ENCODE results near the gene PAK1.

Gene PAK1

DNA sequence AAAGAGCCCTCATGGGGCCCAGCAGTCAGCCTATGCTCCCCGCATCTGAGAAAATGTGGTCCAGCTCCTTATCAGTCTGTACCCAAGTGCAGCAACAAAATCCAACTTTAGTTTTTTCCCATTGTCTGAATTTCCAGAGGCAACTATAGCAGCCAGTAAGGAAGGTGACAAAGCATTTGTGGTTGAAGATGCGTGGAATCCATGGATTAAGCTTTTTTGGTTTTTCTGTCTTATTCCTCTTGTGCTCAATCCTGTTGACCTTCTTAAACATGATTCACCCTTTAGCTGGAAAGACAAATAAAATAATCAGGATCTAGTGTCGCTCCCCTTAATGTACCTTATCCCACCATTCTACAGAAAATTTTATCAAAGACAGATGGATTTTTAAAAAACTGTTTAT is 186.8 kb downstream of the PAK1 start:
- no peak for TF ChIP-seq ZFX (IDR thresholded peaks at IDR 0.05; ENCODE audit: borderline replicate concordance)
- TF ChIP-seq, protein P1, sequence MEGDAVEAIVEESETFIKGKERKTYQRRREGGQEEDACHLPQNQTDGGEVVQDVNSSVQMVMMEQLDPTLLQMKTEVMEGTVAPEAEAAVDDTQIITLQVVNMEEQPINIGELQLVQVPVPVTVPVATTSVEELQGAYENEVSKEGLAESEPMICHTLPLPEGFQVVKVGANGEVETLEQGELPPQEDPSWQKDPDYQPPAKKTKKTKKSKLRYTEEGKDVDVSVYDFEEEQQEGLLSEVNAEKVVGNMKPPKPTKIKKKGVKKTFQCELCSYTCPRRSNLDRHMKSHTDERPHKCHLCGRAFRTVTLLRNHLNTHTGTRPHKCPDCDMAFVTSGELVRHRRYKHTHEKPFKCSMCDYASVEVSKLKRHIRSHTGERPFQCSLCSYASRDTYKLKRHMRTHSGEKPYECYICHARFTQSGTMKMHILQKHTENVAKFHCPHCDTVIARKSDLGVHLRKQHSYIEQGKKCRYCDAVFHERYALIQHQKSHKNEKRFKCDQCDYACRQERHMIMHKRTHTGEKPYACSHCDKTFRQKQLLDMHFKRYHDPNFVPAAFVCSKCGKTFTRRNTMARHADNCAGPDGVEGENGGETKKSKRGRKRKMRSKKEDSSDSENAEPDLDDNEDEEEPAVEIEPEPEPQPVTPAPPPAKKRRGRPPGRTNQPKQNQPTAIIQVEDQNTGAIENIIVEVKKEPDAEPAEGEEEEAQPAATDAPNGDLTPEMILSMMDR (IDR thresholded peaks at IDR 0.05), result no peak
- H3K27ac ChIP-seq, result no peak overlapping the region

DNA sequence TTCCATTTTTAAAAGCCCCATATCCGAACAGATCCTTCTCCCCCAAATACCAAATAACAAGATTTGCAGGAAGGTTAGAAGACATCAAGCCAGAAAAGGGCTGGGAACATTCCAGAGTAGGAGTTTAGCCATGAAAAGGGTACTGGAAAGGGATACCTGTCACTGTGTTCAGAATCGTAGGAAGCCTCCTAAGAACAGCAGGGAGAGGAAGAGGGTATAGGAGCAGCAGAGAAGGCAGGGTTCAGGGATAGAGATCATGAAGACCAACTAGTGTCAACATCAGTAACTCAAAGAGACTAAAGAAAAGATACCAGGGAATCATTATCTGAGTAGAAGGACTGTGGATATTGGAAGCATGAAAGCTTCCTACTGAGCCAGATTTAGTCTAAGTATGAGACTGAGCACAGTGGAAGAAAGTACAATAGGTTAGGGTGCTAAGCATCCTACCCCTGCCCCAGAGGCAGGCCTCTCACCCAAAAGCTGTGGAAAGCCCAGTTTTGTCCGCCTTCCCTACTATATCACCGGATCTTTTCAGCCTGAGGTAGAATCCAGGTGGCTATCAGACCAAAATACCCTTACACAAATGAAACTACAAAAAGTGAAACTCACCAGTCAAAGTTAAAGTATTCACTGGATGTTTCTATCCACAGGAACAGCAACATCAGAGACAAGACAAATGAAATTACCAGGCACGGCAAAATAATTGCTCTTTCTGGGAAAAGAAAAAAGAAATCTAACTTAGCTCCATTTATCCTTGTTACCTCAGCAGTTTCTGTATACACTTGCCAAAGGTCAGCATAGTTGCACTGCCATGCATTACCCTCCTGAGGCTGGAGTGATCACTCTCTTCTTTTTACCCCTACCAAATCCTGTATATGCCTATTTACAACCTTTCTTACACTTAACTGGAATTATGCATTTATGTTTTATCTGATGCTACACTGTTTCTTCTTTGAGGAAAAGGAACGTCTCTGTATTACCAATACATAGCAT is 189.1 kb downstream of the PAK1 start:
- H3K27ac ChIP-seq, result no peak overlapping the region
- TF ChIP-seq ZFX (IDR thresholded peaks at IDR 0.05; ENCODE audit: borderline replicate concordance), result no peak
- TF ChIP-seq, protein P1 (IDR thresholded peaks at IDR 0.05), result no peak

DNA sequence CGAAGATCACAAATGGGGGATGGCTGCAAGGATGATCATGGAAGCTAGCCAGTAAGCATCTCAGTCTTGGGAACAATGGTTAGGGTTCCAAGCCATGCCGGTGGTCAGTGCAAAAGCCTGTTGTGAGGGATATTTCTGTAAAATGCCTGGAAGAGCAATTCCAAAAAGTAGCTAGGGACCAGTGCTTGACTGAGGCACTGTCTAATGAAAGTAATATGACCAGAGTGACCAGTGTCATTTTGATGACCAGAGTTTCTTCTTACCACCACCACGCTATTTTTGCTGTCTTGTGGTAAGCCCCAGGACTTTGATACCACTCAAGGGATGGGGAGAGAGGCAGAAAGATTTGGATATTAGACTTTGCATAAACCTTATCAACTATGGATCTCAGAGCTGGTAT is 190.8 kb downstream of the PAK1 start:
- no peak overlapping the region for H3K27ac ChIP-seq
- TF ChIP-seq, protein P1 (IDR thresholded peaks at IDR 0.05), result no peak
- TF ChIP-seq ZFX (IDR thresholded peaks at IDR 0.05; ENCODE audit: borderline replicate concordance), result no peak

DNA sequence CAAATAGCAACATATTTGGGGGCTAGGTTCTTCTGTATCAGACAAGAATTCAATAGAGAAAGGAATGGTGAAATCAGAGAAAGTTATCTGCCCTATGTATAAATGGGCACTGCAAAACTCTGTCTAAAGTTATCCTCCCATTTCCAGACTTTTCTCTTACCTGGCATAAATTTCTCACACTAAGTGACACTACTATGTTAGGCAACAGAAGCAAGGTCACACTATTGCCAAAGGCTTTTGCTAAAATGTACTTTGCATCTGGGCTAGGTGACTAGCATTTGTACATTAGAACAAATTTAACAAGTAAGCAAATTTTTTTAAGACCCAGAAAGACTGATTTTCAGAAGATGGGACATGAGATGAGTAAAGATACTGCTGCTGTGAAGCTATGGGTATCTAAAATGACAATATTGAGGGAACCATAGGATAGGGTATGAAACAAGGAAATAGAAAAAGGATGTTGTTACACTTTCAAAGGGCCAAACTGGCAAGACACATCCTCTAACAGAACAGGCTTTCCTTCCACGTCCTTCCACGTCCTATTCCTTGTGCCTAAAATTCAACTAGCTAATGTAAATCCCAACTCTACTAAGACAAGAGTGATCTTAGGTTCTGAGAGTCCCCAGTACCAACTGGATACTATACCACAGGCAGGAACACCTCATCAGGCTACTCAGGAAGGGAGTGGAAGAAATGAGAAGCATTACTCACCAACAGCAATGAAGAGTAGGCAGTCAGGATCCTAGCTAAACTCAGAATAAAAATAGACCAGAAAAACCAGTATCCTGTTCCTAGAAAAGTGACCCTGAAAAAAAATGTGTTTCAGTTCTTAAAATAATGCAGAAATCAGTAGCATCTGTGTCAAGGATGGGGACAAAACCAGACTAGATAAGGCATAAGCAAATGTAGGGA is 195.0 kb downstream of the PAK1 start:
- no peak overlapping the region for H3K27ac ChIP-seq
- no peak for TF ChIP-seq ZFX (IDR thresholded peaks at IDR 0.05; ENCODE audit: borderline replicate concordance)
- TF ChIP-seq, protein P1 (IDR thresholded peaks at IDR 0.05), result no peak

DNA sequence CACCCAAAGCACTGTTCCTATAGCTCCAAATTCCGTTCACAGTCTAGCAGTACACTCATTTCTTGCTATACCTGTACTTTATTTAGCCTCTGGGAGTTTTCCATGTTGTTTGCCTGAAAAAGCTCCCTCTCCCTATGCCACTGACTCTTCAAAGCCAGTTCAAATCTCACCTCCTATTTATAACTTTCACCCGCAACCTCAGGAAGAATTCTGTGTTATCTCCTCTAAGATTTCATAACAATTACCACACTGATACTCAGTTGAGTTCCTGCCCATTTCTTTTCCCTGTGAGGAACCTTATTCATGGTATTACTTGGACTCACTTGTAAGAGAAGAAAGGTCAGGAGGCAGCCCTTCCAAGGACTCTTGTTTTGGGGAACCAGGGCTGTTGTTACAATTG is 197.6 kb downstream of the PAK1 start:
- no peak overlapping the region for H3K27ac ChIP-seq
- no peak for TF ChIP-seq ZFX (IDR thresholded peaks at IDR 0.05; ENCODE audit: borderline replicate concordance)
- TF ChIP-seq, protein P1 (IDR thresholded peaks at IDR 0.05), result no peak
